Frontal cortex (tissue), 4 donors: Measurements from ENCODE around the gene CHST11. TPM values are rescaled to one million over a fixed set of nuclear protein-coding genes. Genes with fewer than 3 reads are reported as not detected.
"Not testable (repeated sequence)": the region's sequence is repeated elsewhere in the genome, so short reads cannot be mapped to it uniquely, and the experiment has no call there.

Source experiments
- DNase-seq, 2 donors: peaks; one replicate each; pipeline ENCODE4 v3.0.0; 2012; ENCODE audit warnings: low spot score in 2 of 2
- FAIRE-seq: peaks from 2 replicates; lab custom pipeline; 2012; peaks lifted over from hg19 to GRCh38; lab: Jason Lieb, UNC
- total RNA-seq: library from RNA; depleted of rRNA; stranded (reverse); fragments of >200 nt; gene quantifications from one replicate; pipeline ENCODE4 v1.2.3, GENCODE V29; 2014
- donor health status: control.
- donor health status: control.
- donor health status: control.

CHST11 gene
- total RNA-seq, 1 donor from 2014 or later: 22.0 TPM

DNA sequence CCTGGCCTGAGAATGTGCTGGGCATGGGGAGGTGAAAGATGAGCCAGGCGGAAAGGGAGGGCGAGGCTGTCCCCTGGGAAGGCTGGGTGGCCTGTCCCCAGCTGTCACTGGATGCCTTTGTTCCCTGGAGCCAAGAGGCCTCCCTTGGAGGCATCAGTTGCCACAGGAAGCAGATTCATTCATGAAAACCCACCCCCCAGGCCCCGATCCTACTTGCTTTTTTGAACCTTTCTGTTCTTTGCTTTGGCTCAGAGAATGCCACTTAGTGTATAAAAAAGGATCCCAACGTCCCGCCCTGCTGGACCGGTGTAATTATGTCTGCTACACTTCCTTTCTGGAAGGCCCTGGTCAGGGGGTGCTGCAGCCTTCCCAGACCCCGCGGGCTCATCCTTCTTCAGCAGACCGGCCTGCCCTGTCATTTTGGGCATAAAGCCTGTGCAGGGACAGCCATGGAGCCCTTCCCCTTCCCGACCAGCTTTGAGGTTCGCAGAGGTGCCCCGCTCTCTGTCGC lies 281.1 kb downstream of the CHST11 start:
- no peak for FAIRE-seq
- DNase-seq: no peak

DNA sequence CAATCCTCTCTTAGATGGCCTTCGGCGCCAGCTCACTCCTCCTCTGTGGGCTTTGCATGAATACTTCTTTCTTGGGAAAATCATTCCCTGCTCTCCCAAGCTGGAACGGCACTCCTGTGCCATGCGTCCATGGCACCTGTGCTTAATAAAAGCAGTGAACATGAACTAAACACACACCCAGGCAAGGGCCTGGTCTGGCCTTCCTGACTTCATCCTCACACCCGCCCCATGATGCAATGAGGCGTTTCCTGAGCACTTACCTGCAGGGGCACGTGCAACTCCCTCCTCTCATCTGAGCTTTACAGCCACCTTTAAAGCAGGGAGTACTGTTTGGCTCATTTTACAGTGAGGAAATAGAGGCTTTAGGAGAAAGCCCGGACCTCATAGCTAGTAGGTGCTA lies 281.6 kb downstream of the CHST11 start:
- no peak for FAIRE-seq
- DNase-seq: no peak

DNA sequence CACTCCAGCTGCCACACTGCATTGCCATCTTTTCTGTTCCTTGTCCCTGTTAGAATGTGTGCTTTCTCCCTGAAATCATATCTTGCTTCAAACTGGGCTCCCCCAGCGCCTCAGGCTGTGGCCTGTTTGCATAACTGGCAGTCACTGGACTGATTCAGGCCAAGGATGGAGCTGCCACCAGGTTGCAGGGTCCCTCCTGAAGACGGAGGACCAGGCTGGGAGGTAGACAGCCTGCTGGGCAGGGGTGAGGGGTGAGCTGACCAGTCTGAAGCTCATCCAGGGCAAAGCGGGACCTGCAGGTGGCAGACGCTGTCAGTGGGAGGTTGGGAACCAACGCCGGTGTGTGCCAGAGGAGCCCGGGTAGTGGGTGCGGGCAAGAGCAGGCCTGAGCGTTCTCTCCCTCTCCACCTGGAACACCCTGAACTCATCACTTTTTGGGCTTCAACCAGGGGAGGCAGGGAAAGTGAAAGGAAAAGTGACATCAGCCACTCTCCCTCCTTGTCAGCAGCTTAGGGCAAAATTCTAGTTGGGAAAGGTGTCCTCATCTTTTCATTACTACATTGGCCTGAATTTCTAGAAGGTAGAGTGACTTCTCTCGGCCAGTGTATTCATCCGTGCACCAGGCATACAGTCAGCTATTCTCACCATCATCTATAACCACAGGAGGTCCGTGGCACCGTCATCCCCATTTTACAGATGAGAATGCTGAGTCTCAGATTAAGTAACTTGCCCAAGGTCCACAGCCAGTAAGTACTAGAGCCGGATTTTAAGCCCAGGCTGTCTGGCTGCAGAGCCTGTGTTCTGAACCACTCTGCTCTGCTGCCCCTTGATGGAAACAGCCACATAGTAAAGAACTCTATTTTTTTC lies 282.3 kb downstream of the CHST11 start:
- FAIRE-seq (no peak), DNase-seq (no peak)

DNA sequence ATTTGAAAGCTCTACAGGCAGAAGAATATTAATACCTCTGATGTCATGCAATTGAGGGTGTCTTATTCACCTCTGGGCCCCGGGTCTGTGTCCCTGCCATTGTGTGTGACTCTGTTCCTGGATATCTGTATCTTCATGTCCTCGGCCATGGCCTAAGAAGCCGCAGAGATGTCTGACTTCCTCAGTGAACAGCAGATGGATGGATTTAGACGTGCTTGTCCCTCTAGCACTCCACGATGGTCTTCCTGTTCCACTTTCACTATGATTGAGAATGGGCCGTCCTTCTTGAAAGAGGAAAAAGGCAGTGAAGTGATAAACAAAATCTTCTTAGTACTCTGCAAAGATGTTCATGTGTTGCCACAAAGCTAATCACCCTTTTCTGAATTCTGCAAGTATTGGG lies 283.9 kb downstream of the CHST11 start:
- DNase-seq (no peak), FAIRE-seq (no peak)

DNA sequence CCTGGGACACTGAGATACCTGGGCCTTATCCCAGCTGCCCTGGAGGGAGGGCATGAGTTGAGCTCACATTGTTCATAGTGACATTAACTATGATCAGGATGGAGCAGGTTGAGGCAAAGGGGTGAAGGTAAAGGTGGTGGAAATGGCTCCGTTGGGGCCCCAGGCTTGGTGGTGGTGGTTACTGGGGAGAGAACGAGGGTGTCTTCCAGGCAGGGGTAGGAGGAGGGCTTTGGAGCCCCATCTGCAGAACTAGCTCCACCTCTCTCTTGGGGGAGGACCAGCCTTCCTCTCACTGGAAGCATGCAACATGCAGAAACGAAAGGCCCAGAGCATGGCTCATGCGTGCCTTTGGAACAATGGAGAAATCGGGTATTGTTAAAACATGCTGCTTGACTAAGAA lies 284.3 kb downstream of the CHST11 start:
- DNase-seq (no peak), FAIRE-seq (no peak)

DNA sequence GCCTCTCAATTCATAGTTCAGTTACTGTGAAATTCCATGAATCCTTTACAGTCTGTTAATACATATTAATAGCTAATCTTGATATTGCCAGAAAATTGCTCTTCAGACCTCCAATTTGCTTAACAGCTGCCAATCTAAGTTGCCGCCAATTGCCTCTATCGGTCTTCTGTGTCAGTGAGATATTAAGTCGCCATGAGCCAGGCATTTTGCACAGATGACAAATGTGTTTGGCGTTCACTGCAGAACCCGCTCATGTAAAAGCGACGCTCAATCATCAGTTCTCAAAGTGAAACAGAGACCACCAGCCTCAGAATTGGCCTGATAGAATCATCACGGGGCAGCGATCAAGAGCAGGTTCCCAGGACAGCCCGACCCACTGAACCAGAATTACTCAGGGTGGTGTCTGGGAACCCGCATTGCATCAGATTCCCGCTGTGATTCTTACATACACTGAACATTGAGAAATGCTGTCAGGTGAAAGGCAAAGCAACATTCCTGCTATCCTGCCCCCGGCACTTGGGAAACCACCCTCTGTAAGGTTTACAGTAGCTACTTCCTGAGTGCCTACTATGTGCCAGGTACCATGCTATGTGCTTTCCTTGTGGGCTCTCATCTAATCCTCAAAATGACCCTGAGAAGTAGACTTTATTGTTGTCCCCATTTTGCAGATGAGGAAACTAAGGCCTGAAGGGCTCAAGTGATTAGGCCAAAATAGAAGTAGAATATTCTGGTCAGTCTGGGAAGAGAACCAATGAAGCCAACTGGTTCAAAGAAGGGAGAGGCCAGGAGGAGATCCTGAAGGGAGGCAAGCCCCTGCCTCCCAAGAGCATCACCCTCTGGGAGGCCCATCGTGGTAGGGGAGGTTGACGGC lies 285.0 kb downstream of the CHST11 start:
- DNase-seq (no peak), FAIRE-seq (no peak)

DNA sequence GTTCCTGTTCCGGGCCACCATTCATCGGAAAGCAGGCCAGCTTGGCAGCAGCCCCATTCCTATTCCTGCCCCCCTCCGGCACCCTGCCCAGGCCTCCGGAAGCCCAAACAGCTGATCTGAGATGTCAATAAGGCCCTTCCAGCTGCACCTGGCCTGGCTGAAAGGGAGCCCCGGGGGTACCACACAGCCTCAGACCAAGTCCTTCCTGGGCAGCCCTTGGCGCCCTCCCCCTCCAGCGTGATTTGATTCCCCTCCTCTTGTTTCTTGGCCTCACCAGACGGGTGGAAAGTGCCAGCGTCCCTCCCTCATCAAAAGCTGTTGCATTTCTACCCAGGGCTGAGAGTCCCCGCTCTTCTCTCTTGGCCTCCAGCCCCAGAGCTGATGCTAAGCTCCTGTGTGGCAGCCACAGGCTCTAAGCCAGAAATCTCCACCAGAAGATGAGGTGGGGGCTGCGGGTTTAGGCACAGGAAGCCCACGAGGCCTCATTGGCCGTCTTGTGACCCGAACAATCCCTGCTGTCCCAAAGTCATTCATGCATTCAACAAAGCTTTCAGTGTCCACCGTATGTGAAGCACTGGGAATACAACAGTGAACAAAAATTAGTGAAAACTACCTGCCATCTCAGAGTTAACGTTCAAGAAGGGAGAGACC lies 285.9 kb downstream of the CHST11 start:
- no peak for FAIRE-seq
- DNase-seq: no peak

DNA sequence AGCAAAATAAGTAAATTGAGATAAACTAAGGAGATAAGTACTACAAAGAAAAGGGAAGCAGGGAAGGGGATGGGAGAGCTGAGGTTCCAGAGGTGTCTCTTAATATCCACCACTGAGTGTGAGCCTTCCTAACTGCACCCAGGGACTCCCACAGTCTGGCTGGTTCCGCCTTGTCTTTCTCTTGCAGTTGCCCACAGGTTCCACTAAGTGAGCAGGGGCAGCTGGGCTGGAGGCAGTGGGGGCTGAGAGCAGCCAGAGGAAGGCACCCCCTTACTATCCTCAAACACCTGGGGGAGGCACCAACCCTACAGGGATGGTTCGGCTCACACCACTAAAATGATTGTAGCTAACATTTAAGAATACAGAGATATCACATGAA lies 286.4 kb downstream of the CHST11 start:
- FAIRE-seq: no peak

DNA sequence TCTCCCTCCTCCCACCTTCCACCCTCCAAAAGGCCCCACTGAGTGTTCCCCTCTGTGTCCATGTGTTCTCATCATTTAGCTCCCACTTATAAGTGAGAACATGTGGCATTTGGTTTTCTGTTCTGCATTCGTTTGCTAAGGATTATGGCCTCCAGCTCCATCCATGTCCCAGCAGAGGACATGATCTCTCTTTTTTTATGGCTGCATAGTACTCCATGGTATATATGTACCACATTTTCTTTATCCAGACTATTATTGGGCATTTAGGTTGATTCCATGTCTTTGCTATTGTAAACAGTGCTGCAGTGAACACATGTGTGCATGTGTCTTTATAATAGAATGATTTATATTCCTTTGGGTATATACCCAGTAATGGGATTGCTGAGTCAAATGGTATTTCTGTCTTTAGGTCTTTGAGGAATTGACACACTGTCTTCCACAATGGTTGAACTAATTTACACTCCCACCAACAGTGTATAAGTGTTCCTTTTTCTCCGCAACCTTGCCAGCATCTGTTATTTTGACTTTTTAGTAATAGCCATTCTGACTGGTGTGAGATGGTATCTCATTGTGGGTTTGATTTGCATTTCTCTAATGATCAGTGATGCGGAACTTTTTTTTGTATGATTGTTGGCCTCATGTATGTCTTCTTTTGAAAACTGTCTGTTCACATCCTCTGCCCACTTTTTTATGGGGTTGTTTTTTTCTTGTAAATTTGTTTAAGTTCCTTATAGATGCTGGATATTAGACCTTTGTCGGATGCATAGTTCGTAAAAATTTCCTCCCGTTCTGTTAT lies 287.2 kb downstream of the CHST11 start:
- FAIRE-seq, DNase-seq: not testable (repeated sequence)

More for the DNA sequence above, 286.4 kb downstream of the CHST11 start:
- no peak for DNase-seq

DNA sequence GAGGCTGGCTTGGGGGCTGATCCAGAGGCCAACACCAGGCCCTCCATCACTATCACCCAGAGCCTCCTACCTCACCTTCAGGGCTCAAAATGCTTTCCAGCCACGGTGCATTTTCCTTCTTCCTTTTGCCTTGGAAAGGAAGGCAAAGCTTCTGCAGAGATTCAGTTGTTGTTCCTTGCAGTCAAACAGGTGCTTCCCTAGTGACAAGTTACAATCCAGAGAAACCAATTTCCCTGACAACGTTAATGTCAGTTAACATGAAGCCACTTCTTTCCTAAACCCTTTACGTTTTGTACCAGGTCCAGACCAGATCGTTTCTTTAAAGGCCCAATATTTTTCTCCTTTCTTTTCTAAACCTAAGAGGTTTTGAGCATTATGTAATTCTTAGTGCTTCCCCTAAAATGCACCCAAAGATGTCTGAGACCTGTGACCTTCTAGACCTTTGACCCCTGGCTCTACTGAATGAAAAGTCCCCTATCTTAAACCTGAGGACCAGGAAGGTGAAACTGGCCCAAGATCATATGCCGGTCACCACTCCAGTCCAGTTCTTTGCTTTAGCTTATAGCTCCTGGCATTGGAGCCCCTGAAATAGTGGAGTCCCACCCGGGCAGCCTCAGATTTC lies 289.8 kb downstream of the CHST11 start:
- DNase-seq (no peak), FAIRE-seq (no peak)

DNA sequence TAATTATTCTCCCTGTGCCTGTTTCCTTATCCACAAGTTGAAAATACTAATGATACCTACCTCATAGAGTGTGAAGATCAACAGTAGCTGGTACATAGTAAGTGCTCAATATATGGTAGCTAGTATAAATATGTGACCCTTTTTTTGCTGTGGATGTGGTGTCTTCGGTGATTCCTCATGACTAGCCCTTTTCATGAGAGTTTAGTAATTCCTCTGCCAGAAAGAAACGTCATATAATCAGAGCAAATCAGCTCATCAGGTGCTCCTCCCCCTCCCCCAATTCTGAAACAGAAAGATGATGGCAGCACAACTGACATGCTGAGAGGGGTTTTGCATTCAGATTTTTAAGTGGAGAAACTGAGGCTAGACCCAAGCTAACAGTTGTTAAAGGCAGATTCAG lies 290.6 kb downstream of the CHST11 start:
- no peak for FAIRE-seq

DNA sequence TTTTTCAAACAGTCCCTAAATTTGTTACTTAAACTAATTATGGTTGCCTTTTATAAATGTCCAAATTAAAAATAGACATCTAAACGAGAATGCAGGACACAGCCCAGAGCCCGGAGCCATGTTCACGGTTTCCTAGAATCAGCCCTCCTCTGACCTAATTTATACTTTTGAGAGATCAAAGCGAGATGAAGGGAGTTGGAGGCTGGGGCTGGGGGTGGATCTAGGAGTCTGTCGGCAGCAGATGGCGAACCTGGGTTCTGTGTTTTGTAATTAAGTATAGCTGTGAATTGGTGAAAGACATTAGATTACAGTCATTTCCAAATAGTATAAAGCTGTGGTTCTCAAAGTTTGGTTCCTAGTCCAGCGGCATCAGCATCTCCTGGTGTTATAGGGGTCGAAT lies 291.2 kb downstream of the CHST11 start:
- DNase-seq (no peak), FAIRE-seq (no peak)

More for the DNA sequence above, 290.6 kb downstream of the CHST11 start:
- DNase-seq: no peak

DNA sequence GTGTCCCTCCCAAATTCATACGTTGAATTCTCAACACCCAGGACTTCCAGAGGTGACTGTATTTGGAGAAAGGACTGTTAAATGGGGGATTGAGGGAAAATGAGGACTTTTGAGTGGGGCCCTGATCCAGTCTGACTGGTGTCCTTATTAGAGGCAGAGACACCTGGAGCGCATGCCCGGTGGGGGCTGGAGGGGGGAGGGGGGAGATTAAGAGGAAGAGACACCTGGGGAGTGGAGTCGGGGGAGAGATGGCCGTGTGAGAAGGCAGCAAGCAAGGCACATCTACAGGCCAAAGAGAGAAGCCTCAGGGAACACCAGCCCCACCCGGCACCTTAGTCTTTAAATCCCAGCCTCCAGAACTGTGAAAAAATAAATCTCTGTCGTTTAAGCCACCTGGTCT lies 291.6 kb downstream of the CHST11 start:
- no peak for DNase-seq
- FAIRE-seq: no peak

DNA sequence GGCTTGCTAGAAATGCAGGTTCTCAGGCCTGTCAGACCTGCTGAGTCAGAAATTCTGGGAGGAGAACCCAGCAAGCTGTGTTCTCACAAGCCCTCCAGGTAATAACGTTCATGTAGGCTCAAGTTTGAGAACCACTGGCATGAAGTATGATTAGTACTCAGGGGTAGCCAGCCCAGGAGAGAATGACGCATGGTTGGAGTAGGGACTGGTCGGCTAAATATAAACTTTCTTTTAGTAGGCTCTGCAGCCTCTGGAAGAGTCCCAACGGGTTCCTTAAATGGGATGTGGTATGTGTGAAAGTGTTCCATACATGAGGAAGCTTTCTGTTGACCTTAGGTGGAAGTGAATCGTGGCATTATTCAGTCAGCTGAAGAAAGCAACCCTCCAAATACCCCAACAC lies 292.0 kb downstream of the CHST11 start:
- DNase-seq: no peak
- no peak for FAIRE-seq

DNA sequence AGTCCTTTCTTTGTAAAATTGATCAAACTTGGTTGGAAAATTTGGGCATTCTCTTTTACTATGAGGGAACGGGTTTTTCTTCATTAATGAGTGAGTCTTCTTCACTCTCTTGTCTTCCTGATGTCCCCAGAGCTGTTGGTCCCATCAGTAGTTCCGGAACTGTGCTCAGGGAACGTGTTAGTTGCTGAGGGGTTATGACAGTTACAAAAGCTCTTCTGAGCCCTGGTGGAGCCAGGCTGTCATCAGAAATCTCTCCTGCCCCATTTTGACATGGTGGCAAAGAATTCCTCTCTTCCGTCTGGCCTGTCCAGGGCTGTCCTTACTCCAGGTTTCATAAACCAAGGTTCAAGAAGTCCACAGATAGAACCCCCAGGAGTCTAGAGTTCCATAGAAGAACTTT lies 292.8 kb downstream of the CHST11 start:
- FAIRE-seq (no peak), DNase-seq (no peak)

DNA sequence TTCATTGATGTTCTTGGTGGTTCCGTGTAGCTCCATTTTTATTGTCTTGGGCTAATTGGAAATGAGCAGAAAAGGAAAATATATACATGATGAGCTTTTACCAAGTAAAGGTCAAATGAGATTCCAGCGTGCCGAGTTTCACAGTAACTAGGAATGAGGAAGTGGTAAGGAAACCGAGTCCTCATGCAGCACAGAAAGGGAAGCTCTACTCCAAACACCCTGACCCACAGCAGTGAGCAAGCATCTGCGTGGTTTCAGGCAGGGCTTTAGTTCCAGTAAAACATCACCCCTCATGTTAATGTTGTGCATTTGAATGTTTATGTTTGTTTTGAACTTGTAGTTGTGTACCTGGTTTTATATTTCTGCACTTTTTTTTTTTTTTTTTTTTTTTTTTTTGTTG lies 293.3 kb downstream of the CHST11 start:
- no peak for DNase-seq

DNA sequence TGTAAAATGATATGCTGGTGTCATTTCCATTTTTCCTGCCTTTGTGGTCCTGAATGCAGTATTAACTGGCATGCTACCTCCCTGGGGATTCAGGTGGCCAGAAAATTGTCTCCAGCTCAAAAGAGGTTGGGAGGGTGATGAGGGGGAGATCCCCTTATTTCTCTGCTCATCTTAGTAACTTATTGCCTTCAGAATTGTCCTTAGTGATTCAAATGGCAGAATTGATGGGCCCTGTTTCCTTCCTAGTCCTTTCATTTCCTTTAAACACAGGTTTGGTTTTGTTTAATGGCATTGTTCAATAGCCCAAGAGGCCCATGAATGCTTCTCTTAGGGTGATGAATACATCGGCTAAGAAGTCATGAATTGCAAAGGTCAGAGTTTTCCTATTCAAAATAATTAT lies 294.4 kb downstream of the CHST11 start:
- no peak for DNase-seq

More for the DNA sequence above, 293.3 kb downstream of the CHST11 start:
- FAIRE-seq: no peak

DNA sequence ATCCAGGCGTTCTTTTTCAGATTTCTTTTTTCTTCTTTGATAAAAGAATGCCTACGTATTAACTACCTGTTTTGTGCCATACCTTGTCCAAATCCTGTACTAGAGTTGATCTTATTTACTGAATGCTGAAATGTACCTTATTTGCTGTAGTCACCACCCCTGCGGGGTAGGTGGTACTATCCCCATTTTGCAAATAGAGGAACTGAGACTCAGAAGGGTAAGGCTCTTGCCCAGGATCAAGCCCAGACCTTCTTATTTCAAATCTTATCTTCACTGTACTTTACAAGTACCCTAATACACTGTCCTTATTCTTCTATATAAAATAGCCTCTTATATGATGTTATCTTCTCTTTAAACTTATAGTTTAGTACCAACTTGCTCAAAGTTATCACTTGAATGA lies 294.8 kb downstream of the CHST11 start:
- DNase-seq (no peak), FAIRE-seq (no peak)

More for the DNA sequence above, 294.4 kb downstream of the CHST11 start:
- FAIRE-seq: no peak

DNA sequence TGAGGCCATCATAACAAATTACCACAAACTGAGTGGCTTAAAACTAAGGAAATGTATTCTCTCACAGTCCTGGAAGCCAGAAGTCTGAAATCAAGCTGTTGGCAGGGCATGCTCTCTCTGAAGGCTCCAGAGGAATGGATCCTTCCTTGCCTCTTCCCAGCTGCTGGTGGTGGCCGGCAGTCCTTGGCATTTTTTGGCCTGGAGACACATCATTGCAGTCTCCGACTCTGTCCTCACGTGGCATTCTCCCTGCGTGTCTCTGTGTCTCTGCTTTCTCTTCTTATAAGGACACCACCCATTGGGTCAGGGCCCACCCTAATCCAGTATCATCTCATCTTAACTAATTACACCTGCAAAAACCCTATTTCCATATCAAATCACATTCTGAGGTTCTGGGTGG lies 295.3 kb downstream of the CHST11 start:
- FAIRE-seq (no peak), DNase-seq (no peak)
